HepG2 (cell line): ENCODE results near the gene CNEP1R1. TPM values are rescaled to one million over a fixed set of nuclear protein-coding genes. Genes with fewer than 3 reads are reported as not detected.

Experiments
- ATAC-seq: fragments of 200-7000 bp; cut with Tn5 transposase; 3 replicates; pipeline ENCODE4 v1.9.1; 2020; ENCODE audit warnings: mild to moderate bottlenecking, moderate library complexity
- BruUV-seq: library from RNA; stranded (reverse); fragments of 400-500 nt; replicated peaks from 2 replicates; lab custom pipeline; 2021; lab: Mats Ljungman, UMichigan
- CTCF ChIA-PET: fragments of 300-600 bp; formaldehyde crosslinking; extraction: SDS; loops from one replicate; lab custom pipeline; 2021; ENCODE audit warnings: low total read pairs, inconsistent platforms, low intra/inter-chr PET ratio; lab: Yijun Ruan, JAX
- POLR2A ChIA-PET: fragments of 350-600 bp; sonication (Branson Sonifier 250); formaldehyde crosslinking; loops from one replicate; lab custom pipeline; 2020; ENCODE audit warnings: antibody characterized with exemption, inconsistent platforms; lab: Yijun Ruan, JAX
- DNase-seq: peaks from one replicate; pipeline ENCODE4 v3.0.0-alpha.2; 2015; ENCODE audit warnings: low spot score
- FAIRE-seq: peaks from 3 replicates; lab custom pipeline; 2011; peaks lifted over from hg19 to GRCh38; lab: Jason Lieb, UNC
- H2AFZ ChIP-seq: one replicate; pipeline ENCODE4 v1.6.1; 2011; ENCODE audit warnings: low read length, inconsistent platforms
- H3K27ac ChIP-seq: fragments of 300-600 bp; 3 replicates; pipeline ENCODE4 v1.8.0; 2011; ENCODE audit warnings: mixed run types, mild to moderate bottlenecking, mixed read lengths, low read length, inconsistent platforms; ENCODE audit not compliant: insufficient read depth; ENCODE audit errors: extremely low read length
- H3K27me3 ChIP-seq, 2 experiments: fragments of 200-600 bp in 1 of 2; 2 replicates in 1 of 2; 3 replicates in 1 of 2; pipeline versions ENCODE4 v1.6.0 to v1.8.0; 2011; ENCODE audit warnings: low read length in 2 of 2, mild to moderate bottlenecking in 2 of 2, moderate library complexity in 2 of 2, inconsistent platforms in 1 of 2; ENCODE audit not compliant: insufficient read depth in 2 of 2, control insufficient read depth in 1 of 2
- H3K36me3 ChIP-seq, 2 experiments: fragments of 200-600 bp in 1 of 2; replicated peaks in 1 of 2; 2 replicates in 1 of 2; 3 replicates in 1 of 2; pipeline versions ENCODE4 v1.5.1 to v1.8.0; 2011; ENCODE audit warnings: low read length in 2 of 2, inconsistent platforms in 1 of 2; ENCODE audit not compliant: insufficient read depth in 2 of 2, control insufficient read depth in 1 of 2
- H3K4me1 ChIP-seq: 2 replicates; pipeline ENCODE4 v1.5.1; 2012; ENCODE audit warnings: low read length, inconsistent platforms; ENCODE audit not compliant: insufficient read depth
- H3K4me2 ChIP-seq: 2 replicates; pipeline ENCODE4 v1.6.0; 2011; ENCODE audit warnings: low read depth, low read length, inconsistent platforms
- H3K4me3 ChIP-seq, 3 experiments: fragments of 200-600 bp in 1 of 3; sonication (generic), shearing (Covaris generic) in 1 of 3; replicated peaks in 1 of 3; 2 replicates each; pipeline ENCODE4 v1.5.1; 2011 to 2016; ENCODE audit warnings: low read length in 3 of 3, inconsistent platforms in 2 of 3, low read depth in 2 of 3, mild to moderate bottlenecking in 2 of 3, control low read depth in 1 of 3, mixed read lengths in 1 of 3; ENCODE audit not compliant: insufficient read depth in 1 of 3
- H3K79me2 ChIP-seq: one replicate; pipeline ENCODE4 v1.6.1; 2011; ENCODE audit warnings: low read length, inconsistent platforms; ENCODE audit not compliant: insufficient read depth
- H3K9ac ChIP-seq: 2 replicates; pipeline ENCODE4 v1.6.0; 2011; ENCODE audit warnings: mild to moderate bottlenecking, low read depth, low read length, inconsistent platforms; ENCODE audit not compliant: insufficient read depth
- H3K9me3 ChIP-seq: 2 replicates; pipeline ENCODE4 v1.5.1; 2012; ENCODE audit warnings: mild to moderate bottlenecking, low read length
- H4K20me1 ChIP-seq: 2 replicates; pipeline ENCODE4 v1.6.0; 2011; ENCODE audit warnings: inconsistent platforms, mild to moderate bottlenecking, low read length, moderate library complexity; ENCODE audit not compliant: insufficient read depth
- AFF4 ChIP-seq: sonication (generic); formaldehyde crosslinking; IDR thresholded peaks from 2 replicates; pipeline ENCODE4 v1.4.0; 2020; ENCODE audit warnings: missing genetic modification reagents
- ESRRA ChIP-seq: sonication (generic); formaldehyde crosslinking; IDR thresholded peaks from 2 replicates; pipeline ENCODE4 v1.5.1; 2020; ENCODE audit warnings: mild to moderate bottlenecking, low read depth, missing genetic modification reagents
- FOXA3 ChIP-seq: IDR thresholded peaks from 2 replicates; pipeline ENCODE4 v1.6.1; 2016; ENCODE audit warnings: missing genetic modification reagents, missing compliant biosample characterization
- JUND ChIP-seq: sonication (generic); formaldehyde crosslinking; IDR thresholded peaks from 2 replicates; pipeline ENCODE4 v1.8.0; 2022; ENCODE audit warnings: mild to moderate bottlenecking, missing genetic modification reagents
- TFDP2 ChIP-seq: sonication (generic); formaldehyde crosslinking; IDR thresholded peaks from 2 replicates; pipeline ENCODE4 v1.4.0; 2020; ENCODE audit warnings: missing genetic modification reagents
- TIGD3 ChIP-seq: sonication (generic); formaldehyde crosslinking; IDR thresholded peaks from 2 replicates; pipeline ENCODE4 v1.5.1; 2020; ENCODE audit warnings: mild to moderate bottlenecking, missing genetic modification reagents, borderline replicate concordance
- ZBTB43 ChIP-seq: sonication (generic); formaldehyde crosslinking; conservative IDR thresholded peaks from 2 replicates; pipeline ENCODE4 v1.4.0; 2020; ENCODE audit warnings: missing genetic modification reagents
- ZNF329 ChIP-seq: sonication (generic); formaldehyde crosslinking; IDR thresholded peaks from 2 replicates; pipeline ENCODE4 v1.9.0; 2021; ENCODE audit warnings: low read depth, mild to moderate bottlenecking, missing genetic modification reagents
- ZNF598 ChIP-seq: sonication (generic); formaldehyde crosslinking; IDR thresholded peaks from 2 replicates; pipeline ENCODE4 v1.5.1; 2020; ENCODE audit warnings: mild to moderate bottlenecking, missing genetic modification reagents, borderline replicate concordance
- ZNF639 ChIP-seq: conservative IDR thresholded peaks from 2 replicates; pipeline ENCODE4 v1.6.1; 2018; ENCODE audit warnings: missing genetic modification reagents
- ZNF781 ChIP-seq: sonication (generic); formaldehyde crosslinking; IDR thresholded peaks from 2 replicates; pipeline ENCODE4 v1.5.1; 2020; ENCODE audit warnings: borderline replicate concordance, mild to moderate bottlenecking, missing genetic modification reagents; ENCODE audit errors: not compliant biosample characterization
- WGBS: methylation state at CpG from one replicate; pipeline ENCODE4 v1.1.6; 2017; ENCODE audit warnings: low lambda C conversion rate; 5-methylcytosine and 5-hydroxymethylcytosine counted together
- in situ Hi-C: cut with HindIII; loops from 2 replicates; pipeline ENCODE4 v1.10.0; 2017; ENCODE audit warnings: low pct_unique_long_range_greater_than_20kb; ENCODE audit not compliant: extremely low pct_ligation_motif_present
- intact Hi-C: fragments of 100-400 bp; cut with micrococcal nuclease; formaldehyde crosslinking; loops from one replicate; pipeline ENCODE4 v1.10.0; 2022; ENCODE audit not compliant: unreplicated experiment
- polyA plus RNA-seq, 8 experiments: library from polyadenylated mRNA; depleted of rRNA in 3 of 8; stranded (reverse) in 7 of 8; unstranded in 1 of 8; fragments of >200 nt; fragmentation: Illumina TruSeq in 4 of 8; extraction: Trizol in 4 of 8; gene quantifications; 2 replicates each; pipeline versions ENCODE4 v1.2.1 to v1.2.3, GENCODE V29; 2011 to 2016; ENCODE audit warnings: low read depth in 4 of 8, missing spikeins in 1 of 8, mixed read lengths in 1 of 8; ENCODE audit not compliant: insufficient read depth in 1 of 8
- total RNA-seq, 5 experiments: library from RNA; depleted of rRNA; stranded (reverse); fragments of >200 nt; fragmentation: Illumina TruSeq; extraction: Trizol; gene quantifications; 2 replicates each; pipeline ENCODE4 v1.2.3, GENCODE V29; 2016; ENCODE audit warnings: low read depth in 1 of 5

The CNEP1R1 gene
- total and polyA plus RNA-seq, 2 of the 13 experiments (the other 11 are each of a cell fraction or from before 2014, with no cell fraction given) = 23.6 to 26.8 TPM

- no peak for TF ChIP-seq ZNF639 (CRISPR knock-in tag)
- no peak for TF ChIP-seq TIGD3 (CRISPR knock-in tag)
- TF ChIP-seq ZBTB43 (CRISPR knock-in tag) = no peak
Observed at GRCh38 chr16:50002190-50002589, 22.8 kb upstream of the CNEP1R1 start (continued).

- CTCF ChIA-PET = no interaction called here
- intact Hi-C loops = no loop called here
- H3K27me3 ChIP-seq = no peaks in the 10 kb centered on the region; a peak in 1 of 5 replicates
- H3K9ac ChIP-seq = no peak overlapping the region
- no peak overlapping the region for H2AFZ ChIP-seq
- WGBS = 42% methylated on average over 4 of the region's 4 CpGs
- H3K27ac ChIP-seq = no peak overlapping the region
- no peaks in the 10 kb centered on the region for H3K9me3 ChIP-seq
- H3K79me2 ChIP-seq = no peaks in the 10 kb centered on the region
- H4K20me1 ChIP-seq = no peaks in the 10 kb centered on the region
- H3K4me3 ChIP-seq = no peak overlapping the region
- peaks cover 3% of the 10 kb centered on the region; the same call in 1 of the 2 replicates for H3K4me1 ChIP-seq
- POLR2A ChIA-PET = no interaction called here
- no peak for DNase-seq
- no peak overlapping the region for H3K4me2 ChIP-seq
- in situ Hi-C loops = no loop called here
- FAIRE-seq = no peak
- no peaks in the 10 kb centered on the region for H3K36me3 ChIP-seq
- no TSS peak for BruUV-seq
- no peak for ATAC-seq
- TF ChIP-seq ZNF329 (CRISPR knock-in tag) = no peak
- TF ChIP-seq TFDP2 (CRISPR knock-in tag) = no peak
- TF ChIP-seq FOXA3 (CRISPR knock-in tag) = no peak
- TF ChIP-seq ZNF781 = no peak
- no peak for TF ChIP-seq JUND (CRISPR knock-in tag)
- no peak for TF ChIP-seq ZNF598 (CRISPR knock-in tag)
- no peak for TF ChIP-seq ESRRA (CRISPR knock-in tag)
- no peak for TF ChIP-seq AFF4 (CRISPR knock-in tag)
Observed at GRCh38 chr16:50004239-50004638, 20.8 kb upstream of the CNEP1R1 start.
